PC-9 (cell line): ENCODE measurements around the gene TMCO4. TPM values are rescaled to one million over a fixed set of nuclear protein-coding genes. Genes with fewer than 3 reads are reported as not detected.

Experiments
- BruUV-seq: library from RNA; stranded (reverse); fragments of 400-500 nt; replicated peaks from 2 replicates; lab custom pipeline; 2021; lab: Mats Ljungman, UMichigan
- CTCF ChIA-PET: fragments of 300-600 bp; sonication (Branson Sonifier 250); formaldehyde crosslinking; loops from one replicate; lab custom pipeline; 2022; ENCODE audit warnings: antibody characterized with exemption; lab: Charles Lee
- POLR2A ChIA-PET: fragments of 300-600 bp; sonication (Branson Sonifier 250); formaldehyde crosslinking; loops from one replicate; lab custom pipeline; 2022; ENCODE audit warnings: antibody characterized with exemption; ENCODE audit not compliant: unreplicated experiment; lab: Charles Lee
- DNase-seq, 2 experiments: peaks; one replicate each; pipeline versions ENCODE4 v3.0.0 to v3.0.0-alpha.2; 2015 to 2022; ENCODE audit warnings: mixed read lengths in 1 of 2
- H2AFZ ChIP-seq: fragments of 200-600 bp; sonication (generic); 2 replicates; pipeline ENCODE4 v1.8.1; 2017; ENCODE audit warnings: antibody characterized with exemption
- H3F3A ChIP-seq: fragments of 200-600 bp; sonication (generic); 2 replicates; pipeline ENCODE4 v1.8.1; 2017; ENCODE audit warnings: antibody characterized with exemption, mild to moderate bottlenecking, low read depth; ENCODE audit not compliant: insufficient read depth
- H3K27ac ChIP-seq: fragments of 200-600 bp; sonication (generic); 2 replicates; pipeline ENCODE4 v1.6.1; 2016; ENCODE audit warnings: mixed run types
- H3K27me3 ChIP-seq: fragments of 200-600 bp; sonication (generic); 2 replicates; pipeline ENCODE4 v1.6.1; 2016; ENCODE audit warnings: low read depth, mixed run types; ENCODE audit not compliant: insufficient read depth
- H3K36me3 ChIP-seq: fragments of 200-600 bp; sonication (generic); 2 replicates; pipeline ENCODE4 v1.6.1; 2016; ENCODE audit warnings: low read depth, mixed run types
- H3K4me1 ChIP-seq: fragments of 200-600 bp; sonication (generic); replicated peaks from 2 replicates; pipeline ENCODE4 v1.6.1; 2016; ENCODE audit warnings: mixed run types; ENCODE audit not compliant: insufficient read depth
- H3K4me2 ChIP-seq: fragments of 200-600 bp; sonication (generic); 2 replicates; pipeline ENCODE4 v1.6.1; 2017; ENCODE audit warnings: mixed run types
- H3K4me3 ChIP-seq: fragments of 200-600 bp; sonication (generic); 2 replicates; pipeline ENCODE4 v1.6.1; 2016; ENCODE audit warnings: mixed run types
- H3K79me2 ChIP-seq: fragments of 200-600 bp; sonication (generic); 2 replicates; pipeline ENCODE4 v1.6.1; 2017; ENCODE audit warnings: low read depth, mixed run types
- H3K9me2 ChIP-seq: fragments of 200-600 bp; sonication (generic); 2 replicates; pipeline ENCODE4 v1.8.1; 2017; ENCODE audit warnings: mild to moderate bottlenecking; ENCODE audit not compliant: insufficient read depth
- H3K9me3 ChIP-seq: fragments of 200-600 bp; sonication (generic); 2 replicates; pipeline ENCODE4 v1.8.1; 2016; ENCODE audit warnings: low read depth; ENCODE audit not compliant: insufficient read depth
- H4K20me1 ChIP-seq: fragments of 200-600 bp; sonication (generic); 2 replicates; pipeline ENCODE4 v1.8.1; 2017; ENCODE audit not compliant: insufficient read depth
- EZH2 ChIP-seq: fragments of 200-600 bp; sonication (generic); IDR thresholded peaks from 2 replicates; pipeline ENCODE4 v1.8.0; 2017; ENCODE audit warnings: antibody characterized with exemption, low read depth
- intact Hi-C: fragments of 100-400 bp; cut with micrococcal nuclease; formaldehyde crosslinking; loops from one replicate; pipeline ENCODE4 v1.10.0; 2022; ENCODE audit not compliant: unreplicated experiment
- total RNA-seq: library from RNA; stranded (reverse); gene quantifications from 2 replicates; pipeline ENCODE4 v1.2.3, GENCODE V29; 2021
- TF ChIP-seq, protein P1 (sequence below): fragments of 200-600 bp; sonication (generic); conservative IDR thresholded peaks from 2 replicates; pipeline ENCODE4 v1.6.1; 2017; ENCODE audit warnings: mixed run types, antibody characterized with exemption, mild to moderate bottlenecking, moderate library complexity

TMCO4 gene
- total RNA-seq, 1 experiment from 2014 or later: 22.6 TPM

GRCh38 chr1:19730793-19731192 is 68.9 kb downstream of the TMCO4 start:
- Histone ChIP-seq H3K4me3 (no peak overlapping the region), H3K9me3 (no peaks in the 10 kb centered on the region; the same call in 1 of the 2 replicates), H3K4me1 (no peaks in the 10 kb centered on the region), H3K27me3 (no peaks in the 10 kb centered on the region), H3K9me2 (no peaks in the 10 kb centered on the region), H3K79me2 (no peaks in the 10 kb centered on the region), H3F3A (no peaks in the 10 kb centered on the region), H3K27ac (no peak overlapping the region), H4K20me1 (no peaks in the 10 kb centered on the region), H2AFZ (no peak overlapping the region), H3K4me2 (no peak overlapping the region), H3K36me3 (no peaks in the 10 kb centered on the region)
- DNase-seq: no peak
- ChIA-PET POLR2A (no interaction called here), CTCF (interaction anchor here (0.6 kb wide), 1 partner anchor 20 kb away, joined by 3 read pairs; no protein-coding TSS in a partner anchor)
- intact Hi-C loops: no loop called here
- TF ChIP-seq EZH2: no peak
- TF ChIP-seq, protein P1, sequence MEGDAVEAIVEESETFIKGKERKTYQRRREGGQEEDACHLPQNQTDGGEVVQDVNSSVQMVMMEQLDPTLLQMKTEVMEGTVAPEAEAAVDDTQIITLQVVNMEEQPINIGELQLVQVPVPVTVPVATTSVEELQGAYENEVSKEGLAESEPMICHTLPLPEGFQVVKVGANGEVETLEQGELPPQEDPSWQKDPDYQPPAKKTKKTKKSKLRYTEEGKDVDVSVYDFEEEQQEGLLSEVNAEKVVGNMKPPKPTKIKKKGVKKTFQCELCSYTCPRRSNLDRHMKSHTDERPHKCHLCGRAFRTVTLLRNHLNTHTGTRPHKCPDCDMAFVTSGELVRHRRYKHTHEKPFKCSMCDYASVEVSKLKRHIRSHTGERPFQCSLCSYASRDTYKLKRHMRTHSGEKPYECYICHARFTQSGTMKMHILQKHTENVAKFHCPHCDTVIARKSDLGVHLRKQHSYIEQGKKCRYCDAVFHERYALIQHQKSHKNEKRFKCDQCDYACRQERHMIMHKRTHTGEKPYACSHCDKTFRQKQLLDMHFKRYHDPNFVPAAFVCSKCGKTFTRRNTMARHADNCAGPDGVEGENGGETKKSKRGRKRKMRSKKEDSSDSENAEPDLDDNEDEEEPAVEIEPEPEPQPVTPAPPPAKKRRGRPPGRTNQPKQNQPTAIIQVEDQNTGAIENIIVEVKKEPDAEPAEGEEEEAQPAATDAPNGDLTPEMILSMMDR: no peak
- BruUV-seq: no TSS peak

- no peaks in the 10 kb centered on the region for H4K20me1 ChIP-seq
- H3K4me2 ChIP-seq: no peak overlapping the region
- no peaks in the 10 kb centered on the region for H3K27me3 ChIP-seq
- no peak for DNase-seq
- BruUV-seq: no TSS peak
- no peak overlapping the region for H3K27ac ChIP-seq
- no peaks in the 10 kb centered on the region for H3K9me2 ChIP-seq
- H3K9me3 ChIP-seq: no peaks in the 10 kb centered on the region; the same call in 1 of the 2 replicates
- H3K36me3 ChIP-seq: no peaks in the 10 kb centered on the region
- H3K4me3 ChIP-seq: no peak overlapping the region
- POLR2A ChIA-PET: no interaction called here
- no peaks in the 10 kb centered on the region for H3F3A ChIP-seq
- CTCF ChIA-PET: no interaction called here
- intact Hi-C loops: no loop called here
- H2AFZ ChIP-seq: no peak overlapping the region
- H3K79me2 ChIP-seq: no peaks in the 10 kb centered on the region
- no peaks in the 10 kb centered on the region for H3K4me1 ChIP-seq
- TF ChIP-seq, protein P1: no peak
- no peak for TF ChIP-seq EZH2
Observed at GRCh38 chr1:19730232-19730631, 69.5 kb downstream of the TMCO4 start.

GRCh38 chr1:19728413-19729145 is 71.1 kb downstream of the TMCO4 start:
- Histone ChIP-seq H3K4me1 (no peaks in the 10 kb centered on the region), H4K20me1 (no peaks in the 10 kb centered on the region), H3K4me3 (no peak overlapping the region), H3K4me2 (no peak overlapping the region), H3K9me2 (no peaks in the 10 kb centered on the region), H3F3A (no peaks in the 10 kb centered on the region), H2AFZ (no peak overlapping the region), H3K27ac (no peak overlapping the region), H3K36me3 (no peaks in the 10 kb centered on the region), H3K79me2 (no peaks in the 10 kb centered on the region), H3K9me3 (no peaks in the 10 kb centered on the region; the same call in 1 of the 2 replicates), H3K27me3 (no peaks in the 10 kb centered on the region)
- TF ChIP-seq, protein P1: no peak
- TF ChIP-seq EZH2: no peak
- intact Hi-C loops: no loop called here
- CTCF ChIA-PET: no interaction called here
- no peak for DNase-seq
- POLR2A ChIA-PET: no interaction called here
- no TSS peak for BruUV-seq
